ENCODE measurements around the gene HEBP1.

HEBP1 gene

GRCh38 chr12:12986775-12987331 lies 13.2 kb downstream of the HEBP1 start:
- H3K27ac Mint-ChIP-seq: no peak overlapping the region
- H3K4me3 Mint-ChIP-seq: no peak overlapping the region
- H3K36me3 Mint-ChIP-seq (ENCODE audit: low read depth): peaks cover 31% of the 10 kb centered on the region
- no peaks in the 10 kb centered on the region for H3K9me3 Mint-ChIP-seq
- no peaks in the 10 kb centered on the region for H3K27me3 Mint-ChIP-seq
- no peak for DNase-seq
- H3K4me1 Mint-ChIP-seq (ENCODE audit: low read depth): no peaks in the 10 kb centered on the region

GRCh38 chr12:12985817-12986408 lies 14.2 kb downstream of the HEBP1 start:
- no peaks in the 10 kb centered on the region for H3K27me3 Mint-ChIP-seq
- no peaks in the 10 kb centered on the region for H3K4me1 Mint-ChIP-seq (ENCODE audit: low read depth)

GRCh38 chr12:12984149-12984548 lies 15.9 kb downstream of the HEBP1 start:
- DNase-seq: no peak
- Mint-ChIP-seq H3K4me3 (no peak overlapping the region), H3K27ac (no peak overlapping the region), H3K4me1 (ENCODE audit: low read depth) (no peaks in the 10 kb centered on the region), H3K9me3 (no peaks in the 10 kb centered on the region), H3K27me3 (no peaks in the 10 kb centered on the region), H3K36me3 (ENCODE audit: low read depth) (peaks cover 31% of the 10 kb centered on the region)

More at GRCh38 chr12:12985817-12986408, 14.2 kb downstream of the HEBP1 start:
- no peaks in the 10 kb centered on the region for H3K9me3 Mint-ChIP-seq
- no peak overlapping the region for H3K4me3 Mint-ChIP-seq
- no peak overlapping the region for H3K27ac Mint-ChIP-seq
- H3K36me3 Mint-ChIP-seq (ENCODE audit: low read depth): peaks cover 31% of the 10 kb centered on the region
- DNase-seq: no peak

GRCh38 chr12:12983420-12984035 lies 16.5 kb downstream of the HEBP1 start:
- no peak for DNase-seq
- peaks cover 28% of the 10 kb centered on the region for H3K36me3 Mint-ChIP-seq (ENCODE audit: low read depth)
- H3K27me3 Mint-ChIP-seq: no peaks in the 10 kb centered on the region
- H3K27ac Mint-ChIP-seq: no peak overlapping the region
- H3K4me1 Mint-ChIP-seq (ENCODE audit: low read depth): no peaks in the 10 kb centered on the region
- no peak overlapping the region for H3K4me3 Mint-ChIP-seq
- H3K9me3 Mint-ChIP-seq: no peaks in the 10 kb centered on the region

- Mint-ChIP-seq H3K36me3 (ENCODE audit: low read depth) (peaks cover 29% of the 10 kb centered on the region), H3K27ac (no peak overlapping the region), H3K4me1 (ENCODE audit: low read depth) (no peaks in the 10 kb centered on the region), H3K27me3 (no peaks in the 10 kb centered on the region), H3K4me3 (no peak overlapping the region), H3K9me3 (no peaks in the 10 kb centered on the region)
- DNase-seq: no peak
These were observed 17.7 kb downstream of the HEBP1 start for GRCh38 chr12:12982331-12982730.

GRCh38 chr12:12979731-12980259 lies 20.3 kb downstream of the HEBP1 start:
- H3K9me3 Mint-ChIP-seq: no peaks in the 10 kb centered on the region
- H3K4me1 Mint-ChIP-seq (ENCODE audit: low read depth): no peaks in the 10 kb centered on the region
- peaks cover 22% of the 10 kb centered on the region for H3K36me3 Mint-ChIP-seq (ENCODE audit: low read depth)
- no peak overlapping the region for H3K27ac Mint-ChIP-seq
- no peaks in the 10 kb centered on the region for H3K27me3 Mint-ChIP-seq
- no peak overlapping the region for H3K4me3 Mint-ChIP-seq
- DNase-seq: no peak

GRCh38 chr12:12979126-12979525 lies 20.9 kb downstream of the HEBP1 start:
- Mint-ChIP-seq H3K4me1 (ENCODE audit: low read depth) (no peaks in the 10 kb centered on the region), H3K27me3 (no peaks in the 10 kb centered on the region), H3K9me3 (peaks cover 4% of the 10 kb centered on the region), H3K36me3 (ENCODE audit: low read depth) (peaks cover 25% of the 10 kb centered on the region), H3K27ac (no peak overlapping the region), H3K4me3 (no peak overlapping the region)
- DNase-seq: no peak

- DNase-seq: no peak
- peaks cover 41% of the 10 kb centered on the region for H3K36me3 Mint-ChIP-seq (ENCODE audit: low read depth)
- H3K4me1 Mint-ChIP-seq (ENCODE audit: low read depth): no peaks in the 10 kb centered on the region
- H3K27ac Mint-ChIP-seq: no peak overlapping the region
- peaks cover 16% of the 10 kb centered on the region for H3K9me3 Mint-ChIP-seq
- no peaks in the 10 kb centered on the region for H3K27me3 Mint-ChIP-seq
- no peak overlapping the region for H3K4me3 Mint-ChIP-seq
These were observed 22.8 kb downstream of the HEBP1 start for GRCh38 chr12:12977231-12977630.

GRCh38 chr12:12976366-12976765 lies 23.7 kb downstream of the HEBP1 start:
- no peaks in the 10 kb centered on the region for H3K27me3 Mint-ChIP-seq
- DNase-seq: no peak

GRCh38 chr12:12975322-12976077 lies 24.6 kb downstream of the HEBP1 start:
- no peak overlapping the region for H3K27ac Mint-ChIP-seq
- H3K36me3 Mint-ChIP-seq (ENCODE audit: low read depth): peaks cover 50% of the 10 kb centered on the region
- DNase-seq: no peak
- peaks cover 20% of the 10 kb centered on the region for H3K9me3 Mint-ChIP-seq
- H3K27me3 Mint-ChIP-seq: no peaks in the 10 kb centered on the region
- H3K4me3 Mint-ChIP-seq: no peak overlapping the region
- H3K4me1 Mint-ChIP-seq (ENCODE audit: low read depth): no peaks in the 10 kb centered on the region

More at GRCh38 chr12:12976366-12976765, 23.7 kb downstream of the HEBP1 start:
- H3K4me3 Mint-ChIP-seq: no peak overlapping the region
- H3K9me3 Mint-ChIP-seq: peaks cover 20% of the 10 kb centered on the region
- peaks cover 49% of the 10 kb centered on the region for H3K36me3 Mint-ChIP-seq (ENCODE audit: low read depth)
- H3K27ac Mint-ChIP-seq: no peak overlapping the region
- H3K4me1 Mint-ChIP-seq (ENCODE audit: low read depth): no peaks in the 10 kb centered on the region

- no peaks in the 10 kb centered on the region for H3K27me3 Mint-ChIP-seq
- peaks cover 50% of the 10 kb centered on the region for H3K36me3 Mint-ChIP-seq (ENCODE audit: low read depth)
- H3K4me3 Mint-ChIP-seq: no peak overlapping the region
- H3K27ac Mint-ChIP-seq: no peak overlapping the region
- peaks cover 20% of the 10 kb centered on the region for H3K9me3 Mint-ChIP-seq
- H3K4me1 Mint-ChIP-seq (ENCODE audit: low read depth): no peaks in the 10 kb centered on the region
- DNase-seq: no peak
These were observed 25.9 kb downstream of the HEBP1 start for GRCh38 chr12:12974211-12974610.

- no peak overlapping the region for H3K27ac Mint-ChIP-seq
- no peak for DNase-seq
- H3K27me3 Mint-ChIP-seq: no peaks in the 10 kb centered on the region
- H3K36me3 Mint-ChIP-seq (ENCODE audit: low read depth): peaks cover 50% of the 10 kb centered on the region
- no peak overlapping the region for H3K4me3 Mint-ChIP-seq
- H3K4me1 Mint-ChIP-seq (ENCODE audit: low read depth): no peaks in the 10 kb centered on the region
- H3K9me3 Mint-ChIP-seq: peaks cover 20% of the 10 kb centered on the region
These were observed 27.0 kb downstream of the HEBP1 start for GRCh38 chr12:12973019-12973418.

- Mint-ChIP-seq H3K9me3 (no peaks in the 10 kb centered on the region), H3K27me3 (no peaks in the 10 kb centered on the region), H3K4me1 (ENCODE audit: low read depth) (peaks cover 3% of the 10 kb centered on the region), H3K4me3 (no peak overlapping the region), H3K36me3 (ENCODE audit: low read depth) (no peaks in the 10 kb centered on the region), H3K27ac (no peak overlapping the region)
- no peak for DNase-seq
These were observed 34.2 kb downstream of the HEBP1 start for GRCh38 chr12:12965836-12966235.

GRCh38 chr12:12964255-12964654 lies 35.8 kb downstream of the HEBP1 start:
- H3K9me3 Mint-ChIP-seq: no peaks in the 10 kb centered on the region
- DNase-seq: no peak
- H3K36me3 Mint-ChIP-seq (ENCODE audit: low read depth): no peaks in the 10 kb centered on the region
- peaks cover 3% of the 10 kb centered on the region for H3K4me1 Mint-ChIP-seq (ENCODE audit: low read depth)
- H3K27me3 Mint-ChIP-seq: peaks cover under 1% of the 10 kb centered on the region
- no peak overlapping the region for H3K4me3 Mint-ChIP-seq
- no peak overlapping the region for H3K27ac Mint-ChIP-seq
